Measurements from ENCODE around the gene STIM2.
A peak's percentile ranks its signal among the peaks of the same experiment; 100 is the strongest.

The STIM2 gene

GRCh38 chr4:26958925-26959653 lies 98.4 kb downstream of the STIM2 start:
- DNase-seq: no peak

GRCh38 chr4:26959654-26960047 lies 99.0 kb downstream of the STIM2 start:
- no peak for DNase-seq

- no peak for DNase-seq
These were observed 102.1 kb downstream of the STIM2 start for GRCh38 chr4:26962720-26963119.

GRCh38 chr4:26964512-26964911 lies 103.9 kb downstream of the STIM2 start:
- no peak for DNase-seq

GRCh38 chr4:26964994-26965393 lies 104.4 kb downstream of the STIM2 start:
- no peak for DNase-seq

GRCh38 chr4:26975464-26976181 lies 115.0 kb downstream of the STIM2 start:
- peak; percentile 18 for DNase-seq

GRCh38 chr4:26978387-26979053 lies 117.9 kb downstream of the STIM2 start:
- DNase-seq: no peak

- DNase-seq: no peak
These were observed 124.3 kb downstream of the STIM2 start for GRCh38 chr4:26984896-26985295.

- no peak for DNase-seq
These were observed 125.2 kb downstream of the STIM2 start for GRCh38 chr4:26985873-26986272.

- no peak for DNase-seq
These were observed 126.5 kb downstream of the STIM2 start for GRCh38 chr4:26987191-26987590.

GRCh38 chr4:26991057-26991456 lies 130.4 kb downstream of the STIM2 start:
- DNase-seq: no peak

- DNase-seq: no peak
These were observed 132.2 kb downstream of the STIM2 start for GRCh38 chr4:26992657-26993361.

- no peak for DNase-seq
These were observed 132.9 kb downstream of the STIM2 start for GRCh38 chr4:26993539-26993938.

GRCh38 chr4:26993967-26994366 lies 133.3 kb downstream of the STIM2 start:
- no peak for DNase-seq

- no peak for DNase-seq
These were observed 134.7 kb downstream of the STIM2 start for GRCh38 chr4:26995316-26995715.

- DNase-seq: no peak
These were observed 136.1 kb downstream of the STIM2 start for GRCh38 chr4:26996745-26997144.

- DNase-seq: no peak
These were observed 139.0 kb downstream of the STIM2 start for GRCh38 chr4:26999689-27000088.

GRCh38 chr4:27000122-27000521 lies 139.5 kb downstream of the STIM2 start:
- no peak for DNase-seq

GRCh38 chr4:27000820-27001219 lies 140.2 kb downstream of the STIM2 start:
- no peak for DNase-seq

- no peak for DNase-seq
These were observed 140.9 kb downstream of the STIM2 start for GRCh38 chr4:27001398-27002164.

GRCh38 chr4:27003642-27004113 lies 143.0 kb downstream of the STIM2 start:
- no peak for DNase-seq

- no peak for DNase-seq
These were observed 144.9 kb downstream of the STIM2 start for GRCh38 chr4:27005501-27005900.
